ENCODE measurements around the gene ITGA2B. TPM values are rescaled to one million over a fixed set of nuclear protein-coding genes. Genes with fewer than 3 reads are reported as not detected.

ITGA2B gene
- total RNA-seq = 0.86 TPM in 1 of 2 replicates, not detected in the other

GRCh38 chr17:44389281-44389680, at the start of gene ITGA2B:
Gene ITGA2B, minus strand, starts transcription at chr17:44389649. Its CDS starts 176 bp downstream, at chr17:44389473.

GRCh38 chr17:44363613-44364159, 25.8 kb downstream of the ITGA2B start, which contains the start of gene FAM171A2:
Gene FAM171A2, minus strand, starts transcription at chr17:44363853. Its CDS starts 139 bp downstream, at chr17:44363714.

GRCh38 chr17:44344939-44345453, 44.5 kb downstream of the ITGA2B start, which contains the start of gene GRN:
Gene GRN, plus strand, starts transcription at chr17:44345302. Its CDS starts 3,863 bp downstream, at chr17:44349165.

GRCh38 chr17:44324571-44325275, 64.7 kb downstream of the ITGA2B start, which contains the start of gene SLC25A39:
Gene SLC25A39, minus strand, starts transcription at chr17:44324823. Its CDS starts 1,261 bp downstream, at chr17:44323562.

Other genes starting within 250 kb of the ITGA2B start
- 4.0 and 5.7 TPM in 2 replicates for gene HROB, start 247.7 kb downstream of the ITGA2B start, total RNA-seq
- not detected in 2 replicates for gene ASB16, start 218.9 kb downstream of the ITGA2B start, total RNA-seq
- gene TMUB2, start 202.7 kb downstream of the ITGA2B start, total RNA-seq = 26.8 and 45.3 TPM in 2 replicates
- gene ATXN7L3, start 189.8 kb downstream of the ITGA2B start, total RNA-seq = 45.6 and 50.9 TPM in 2 replicates
- gene UBTF, start 170.0 kb downstream of the ITGA2B start, total RNA-seq = 30.6 and 35.4 TPM in 2 replicates
- not detected in 2 replicates for gene SLC4A1, start 121.5 kb downstream of the ITGA2B start, total RNA-seq
- not detected in 2 replicates for gene RUNDC3A, start 81.0 kb downstream of the ITGA2B start, total RNA-seq
- gene SLC25A39, start 64.8 kb downstream of the ITGA2B start, total RNA-seq = 92.5 and 99.2 TPM in 2 replicates
- gene GRN, start 44.3 kb downstream of the ITGA2B start, total RNA-seq = 220 and 254 TPM in 2 replicates
- gene FAM171A2, start 25.8 kb downstream of the ITGA2B start, total RNA-seq = 2.1 and 11.5 TPM in 2 replicates
- gene GPATCH8, start 113.8 kb upstream of the ITGA2B start, total RNA-seq = 9.8 and 13.5 TPM in 2 replicates
- 9.8 and 11.3 TPM in 2 replicates for gene FZD2, start 167.8 kb upstream of the ITGA2B start, total RNA-seq

Measured in myometrial cell (primary cell).